K562 (cell line): ENCODE data around the gene COMP. TPM values are rescaled to one million over a fixed set of nuclear protein-coding genes. Genes with fewer than 3 reads are reported as not detected.

Experiments used
- AFF1 ChIP-seq, 2 experiments: fragments of 450-650 bp; IDR thresholded peaks; 2 replicates each; pipeline ENCODE4 v1.6.1; 2018; ENCODE audit warnings: mild to moderate bottlenecking in 2 of 2, low read depth in 1 of 2; ENCODE audit not compliant: partially characterized antibody in 2 of 2
- BCOR ChIP-seq: fragments of 450-650 bp; IDR thresholded peaks from 2 replicates; pipeline ENCODE4 v1.6.1; 2016
- CREB3 ChIP-seq: fragments of 450-650 bp; conservative IDR thresholded peaks from 2 replicates; pipeline ENCODE4 v1.6.1; 2016; ENCODE audit warnings: missing genetic modification characterization, low read depth, mild to moderate bottlenecking, missing compliant biosample characterization, moderate library complexity
- DACH1 ChIP-seq: fragments of 450-650 bp; IDR thresholded peaks from 2 replicates; pipeline ENCODE4 v1.6.1; 2018; ENCODE audit not compliant: partially characterized antibody
- HDAC1 ChIP-seq, 2 experiments: fragments of 450-650 bp; IDR thresholded peaks; 2 replicates each; pipeline ENCODE4 v1.6.1; 2016 to 2017; ENCODE audit warnings: inconsistent platforms in 1 of 2, mild to moderate bottlenecking in 1 of 2, moderate library complexity in 1 of 2
- KDM1A ChIP-seq, 2 experiments: fragments of 450-650 bp; IDR thresholded peaks; 2 replicates each; pipeline ENCODE4 v1.6.1; 2016; ENCODE audit warnings: mild to moderate bottlenecking in 2 of 2
- POLR2A ChIP-seq: fragments of 450-650 bp; conservative IDR thresholded peaks from 2 replicates; pipeline ENCODE4 v1.6.1; 2016
- RBM25 ChIP-seq: fragments of 200-400 bp; formaldehyde crosslinking; IDR thresholded peaks from 2 replicates; pipeline ENCODE4 v1.6.1; 2018; ENCODE audit warnings: low read length, low read depth, moderate library complexity; ENCODE audit not compliant: severe bottlenecking
- SAFB2 ChIP-seq: fragments of 200-400 bp; formaldehyde crosslinking; IDR thresholded peaks from 2 replicates; pipeline ENCODE4 v1.6.1; 2018; ENCODE audit warnings: borderline replicate concordance, low read length, low read depth, moderate library complexity; ENCODE audit not compliant: severe bottlenecking
- TOE1 ChIP-seq, 2 experiments: fragments of 450-650 bp in 1 of 2; sonication (generic) in 1 of 2; formaldehyde crosslinking in 1 of 2; IDR thresholded peaks; 2 replicates each; pipeline versions ENCODE4 v1.7.1 to v1.8.0; 2016 to 2022; ENCODE audit warnings: borderline replicate concordance in 2 of 2, mild to moderate bottlenecking in 2 of 2, antibody characterized with exemption in 1 of 2, inconsistent platforms in 1 of 2, low read depth in 1 of 2, missing genetic modification reagents in 1 of 2, moderate library complexity in 1 of 2
- ZBTB40 ChIP-seq, 2 experiments: fragments of 450-650 bp in 1 of 2; sonication (generic) in 1 of 2; formaldehyde crosslinking in 1 of 2; IDR thresholded peaks; 2 replicates each; pipeline versions ENCODE4 v1.7.1 to v1.9.0; 2016 to 2022; ENCODE audit warnings: inconsistent platforms in 1 of 2, mild to moderate bottlenecking in 1 of 2, missing genetic modification reagents in 1 of 2
- ZNF232 ChIP-seq: sonication (generic); formaldehyde crosslinking; IDR thresholded peaks from 2 replicates; pipeline ENCODE4 v1.8.0; 2022; ENCODE audit warnings: mild to moderate bottlenecking, missing genetic modification reagents
- polyA plus RNA-seq, 8 experiments: library from polyadenylated mRNA; depleted of rRNA in 4 of 8; stranded (reverse) in 5 of 8; unstranded in 3 of 8; fragments of >200 nt; fragmentation: Nextera tagmentation in 2 of 8; fragmentation: Illumina TruSeq in 1 of 8; extraction: Ambion mirVana in 2 of 8; extraction: Trizol in 1 of 8; gene quantifications; 2 replicates each; pipeline versions ENCODE4 v1.2.1 to v1.2.3, GENCODE V29; 2011 to 2014; ENCODE audit warnings: inconsistent platforms in 1 of 8, missing spikeins in 1 of 8
- total RNA-seq, 7 experiments: library from RNA; depleted of rRNA in 6 of 7; stranded (reverse); fragments of >200 nt in 6 of 7; fragmentation: Illumina TruSeq in 2 of 7; extraction: Trizol in 2 of 7; gene quantifications; 2 replicates each; pipeline versions ENCODE4 v1.2.1 to v1.2.3, GENCODE V29; 2011 to 2021; ENCODE audit warnings: low replicate concordance in 1 of 7

COMP gene
- total and polyA plus RNA-seq, 9 of the 15 experiments (the other 6 are each of a cell fraction or from before 2014, with no cell fraction given): 0.07 TPM; not detected in 8

- TF ChIP-seq AFF1 (IDR thresholded peaks at IDR 0.05; ENCODE audit: low read depth in 1 of 2, partially characterized antibody in 2 of 2) (no peak), ZNF232 (no peak), RBM25 (peak; percentile 83), BCOR (peak; percentile 67), HDAC1 (IDR thresholded peaks at IDR 0.05) (no peak), DACH1 (no peak), KDM1A (IDR thresholded peaks at IDR 0.05) (peak; percentile 13 to 31; a peak in 1 of 4 replicates), CREB3 (no peak), ZBTB40 (IDR thresholded peaks at IDR 0.05) (no peak), ZBTB40 (CRISPR knock-in tag; IDR thresholded peaks at IDR 0.05) (no peak), SAFB2 (no peak), TOE1 (IDR thresholded peaks at IDR 0.05; ENCODE audit: borderline replicate concordance) (no peak), TOE1 (CRISPR knock-in tag; IDR thresholded peaks at IDR 0.05; ENCODE audit: borderline replicate concordance, low read depth) (no peak), POLR2A (no peak)
- TF ChIP-seq, all 486 proteins: peak for 6
Measured at GRCh38 chr19:18817574-18817973, 26.5 kb upstream of the COMP start (continued).
